Effector CD8-positive, alpha-beta T cell (primary cell): ENCODE measurements around the gene EVX2.

Experiments used
- DNase-seq: peaks from one replicate; lab custom pipeline; 2025; lab: John Stamatoyannopoulos, UW

Gene EVX2

GRCh38 chr2:176107731-176108181 is 24.0 kb upstream of the EVX2 start:
- DNase-seq: no peak

DNA sequence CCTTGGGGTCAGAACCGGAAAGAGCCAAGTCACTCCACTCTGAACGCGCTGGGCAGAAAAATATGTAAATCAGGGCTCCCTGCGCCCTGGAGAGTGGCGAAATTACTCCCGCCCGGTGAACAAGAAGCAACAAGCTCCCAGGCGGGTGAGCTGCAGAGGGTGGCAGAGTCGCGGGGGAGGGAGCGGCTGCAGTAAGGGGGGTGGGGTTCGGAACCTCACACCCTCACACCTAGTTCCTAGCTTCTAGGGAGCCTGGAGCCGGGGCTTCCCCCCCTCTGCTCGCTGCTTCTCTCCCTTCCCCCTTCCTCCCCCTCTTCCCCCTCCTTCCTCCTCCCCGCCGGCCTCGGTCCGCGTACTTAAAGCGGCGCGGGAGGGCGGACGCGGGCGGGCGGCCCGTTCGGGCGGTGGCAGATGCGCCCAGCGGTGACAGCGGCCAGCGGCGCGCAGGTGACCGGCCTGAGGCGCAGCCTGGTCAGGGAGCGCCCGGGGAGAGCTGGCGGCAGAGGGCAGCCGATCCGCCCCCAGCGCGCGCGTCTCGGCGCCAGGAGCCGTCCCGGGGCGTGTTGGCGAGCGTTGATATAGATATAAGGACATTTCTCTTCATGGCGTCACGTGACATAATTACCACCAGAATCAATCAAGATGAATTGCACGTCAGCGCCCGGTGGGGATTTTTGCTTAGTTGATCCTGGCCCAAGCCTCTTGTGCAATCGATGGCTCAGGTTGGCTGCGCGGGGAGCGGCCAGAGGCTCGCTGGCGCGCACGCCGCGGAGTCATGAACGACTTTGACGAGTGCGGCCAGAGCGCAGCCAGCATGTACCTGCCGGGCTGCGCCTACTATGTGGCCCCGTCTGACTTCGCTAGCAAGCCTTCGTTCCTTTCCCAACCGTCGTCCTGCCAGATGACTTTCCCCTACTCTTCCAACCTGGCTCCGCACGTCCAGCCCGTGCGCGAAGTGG is 23.1 kb upstream of the EVX2 start, which contains the start of gene HOXD11:
HOXD11 (plus strand) TSS at position 700 of the 959 bp plus-strand sequence; CDS start at position 776, 76 bp downstream.
- no peak for DNase-seq

DNA sequence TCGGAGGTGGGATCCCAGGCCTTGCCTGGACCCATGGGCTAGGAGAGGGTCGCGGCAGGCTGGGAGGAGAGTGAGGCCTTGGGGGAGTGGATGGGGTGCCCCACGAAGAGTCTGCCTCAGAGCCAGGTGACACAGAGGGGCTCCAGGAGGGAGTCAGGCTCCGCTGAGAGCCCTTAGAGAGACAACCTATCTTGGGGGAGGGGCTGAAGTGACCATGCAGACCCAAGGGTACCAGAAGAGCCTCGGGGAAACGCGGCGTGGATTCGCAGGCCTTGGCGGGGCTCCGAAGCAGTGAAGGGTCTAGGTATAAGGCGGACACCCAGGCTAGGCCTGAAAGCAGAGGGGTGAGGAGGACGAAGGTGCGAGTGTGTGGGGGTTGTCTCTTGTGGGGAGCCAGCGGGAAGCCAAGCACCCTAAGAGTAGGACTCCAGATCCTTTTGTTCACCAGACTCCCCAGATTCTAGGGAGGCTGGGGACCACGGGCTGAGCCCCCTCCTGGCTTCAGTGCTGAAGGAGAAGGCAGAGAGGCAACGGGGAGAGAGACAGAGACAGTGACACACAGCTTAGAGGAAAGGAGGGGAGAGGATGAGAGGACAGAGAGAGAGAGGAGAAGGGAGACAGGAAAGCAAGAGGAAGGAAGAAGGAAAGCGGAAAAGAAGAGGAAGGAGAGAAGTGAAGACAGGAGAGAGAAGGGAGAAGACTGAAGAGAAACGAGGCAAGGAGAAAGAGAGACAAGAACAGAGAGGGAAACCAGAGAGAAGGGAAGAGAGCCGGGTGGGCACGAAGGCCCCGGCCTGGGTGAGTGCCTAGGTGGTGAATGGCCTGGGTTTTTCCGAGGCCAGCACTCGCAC is 22.2 kb upstream of the EVX2 start:
- no peak for DNase-seq

- no peak for DNase-seq
These were observed 21.4 kb upstream of the EVX2 start for GRCh38 chr2:176105078-176105729.

DNA sequence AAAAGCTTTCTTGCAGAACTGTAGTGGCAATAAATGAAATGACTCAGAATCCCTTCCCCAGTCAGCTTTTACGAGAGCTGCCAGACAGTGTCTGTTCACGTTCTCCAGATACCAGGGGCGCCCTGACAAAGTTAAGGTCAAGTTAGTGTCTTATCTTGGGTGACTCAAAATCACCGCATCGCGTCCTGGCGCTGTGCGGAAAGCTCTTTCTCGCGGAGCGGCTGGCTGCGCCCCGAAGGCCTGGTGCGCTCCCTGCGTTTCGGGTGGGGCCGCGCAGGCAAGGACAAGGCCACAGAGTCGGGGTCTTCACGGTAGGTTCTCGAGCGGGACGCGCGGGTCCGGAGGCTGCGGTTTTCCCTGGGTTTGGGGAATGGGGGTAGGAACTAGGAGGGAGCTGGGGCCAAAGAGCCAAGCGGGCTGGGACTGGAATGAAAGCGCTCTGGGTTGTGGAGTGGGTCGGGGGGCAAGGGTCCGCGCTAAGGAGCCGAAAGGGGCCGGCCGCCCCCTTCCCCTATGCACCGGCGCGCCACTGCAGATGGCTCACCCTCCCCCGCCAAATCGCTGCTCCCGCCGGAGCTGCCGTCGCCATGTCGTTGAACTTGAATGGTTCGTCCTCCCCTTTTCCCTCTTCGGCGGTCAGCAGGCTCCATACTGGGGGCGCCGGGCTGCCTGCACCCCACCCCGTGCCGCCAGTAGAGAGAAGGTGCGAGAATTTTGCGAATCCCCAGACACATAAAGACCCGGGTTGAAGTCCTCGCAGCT is 20.7 kb upstream of the EVX2 start:
- DNase-seq: no peak

DNA sequence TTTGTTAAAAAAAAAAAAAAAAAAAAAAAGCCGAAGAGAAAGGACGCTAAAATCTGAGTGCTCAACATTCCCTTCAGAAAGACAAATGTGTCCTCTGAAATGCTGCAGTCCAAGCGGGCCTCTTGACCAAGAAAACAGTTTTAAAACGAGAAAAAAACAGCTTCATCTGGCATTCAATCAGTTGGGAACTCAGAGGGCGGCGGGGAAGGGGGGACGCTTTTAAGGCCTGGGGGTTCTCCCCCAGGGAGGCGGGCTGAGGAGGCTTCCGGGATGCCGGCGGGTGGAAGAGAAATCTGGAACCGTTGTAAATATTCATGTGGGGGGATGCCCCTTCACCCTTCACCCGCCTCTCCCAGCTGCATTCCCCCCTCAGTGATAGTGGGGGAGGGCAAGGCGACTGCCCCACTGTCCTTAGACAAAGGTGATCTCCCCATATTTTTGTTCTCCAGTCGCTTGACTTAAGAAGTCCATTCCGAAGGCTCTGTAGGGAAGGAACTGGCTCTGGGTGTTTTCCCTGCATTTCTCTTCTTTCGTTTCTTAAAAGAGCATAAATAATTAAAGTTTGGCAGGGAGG is 20.1 kb upstream of the EVX2 start:
- DNase-seq: no peak

DNA sequence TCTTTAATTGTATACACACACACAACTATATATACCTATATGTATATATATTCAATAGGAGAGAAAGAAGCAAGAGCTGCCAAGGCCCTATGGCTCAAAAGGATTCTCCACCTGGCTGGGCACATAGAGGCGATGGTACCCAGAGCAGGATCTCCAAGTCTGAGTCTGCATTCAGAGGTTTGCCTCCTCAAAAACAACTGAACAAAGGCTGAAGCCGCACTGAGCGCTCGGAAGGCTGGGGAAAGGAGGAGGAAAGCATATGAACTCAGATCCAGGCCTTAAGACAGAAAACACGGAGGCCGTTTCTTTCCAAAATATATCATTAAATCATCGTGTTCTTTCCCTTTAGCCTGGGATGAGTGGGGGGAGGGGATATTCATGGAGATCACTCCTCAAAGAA is 19.4 kb upstream of the EVX2 start:
- no peak for DNase-seq

GRCh38 chr2:176102309-176102866 is 18.6 kb upstream of the EVX2 start:
- no peak for DNase-seq

DNA sequence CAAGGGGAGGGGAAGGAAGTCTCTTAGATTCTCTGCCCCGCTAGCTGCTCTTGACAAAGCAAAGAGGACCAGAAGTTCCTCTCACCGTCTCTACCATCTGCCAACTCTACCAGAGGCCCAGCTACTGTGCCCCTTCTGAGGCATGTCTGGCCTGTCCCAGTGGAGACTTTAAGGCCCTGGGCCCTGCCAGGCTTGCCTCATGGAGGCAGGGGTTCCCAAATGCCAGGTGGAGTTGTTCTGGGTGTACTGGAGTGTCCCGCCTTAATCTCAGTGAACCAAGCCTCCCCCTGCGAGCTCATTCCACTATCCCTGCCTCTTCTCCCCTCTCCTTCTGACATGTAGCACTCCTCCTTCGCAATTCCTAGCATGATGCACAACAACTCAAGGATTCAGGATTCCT is 18.1 kb upstream of the EVX2 start:
- DNase-seq: no peak

DNA sequence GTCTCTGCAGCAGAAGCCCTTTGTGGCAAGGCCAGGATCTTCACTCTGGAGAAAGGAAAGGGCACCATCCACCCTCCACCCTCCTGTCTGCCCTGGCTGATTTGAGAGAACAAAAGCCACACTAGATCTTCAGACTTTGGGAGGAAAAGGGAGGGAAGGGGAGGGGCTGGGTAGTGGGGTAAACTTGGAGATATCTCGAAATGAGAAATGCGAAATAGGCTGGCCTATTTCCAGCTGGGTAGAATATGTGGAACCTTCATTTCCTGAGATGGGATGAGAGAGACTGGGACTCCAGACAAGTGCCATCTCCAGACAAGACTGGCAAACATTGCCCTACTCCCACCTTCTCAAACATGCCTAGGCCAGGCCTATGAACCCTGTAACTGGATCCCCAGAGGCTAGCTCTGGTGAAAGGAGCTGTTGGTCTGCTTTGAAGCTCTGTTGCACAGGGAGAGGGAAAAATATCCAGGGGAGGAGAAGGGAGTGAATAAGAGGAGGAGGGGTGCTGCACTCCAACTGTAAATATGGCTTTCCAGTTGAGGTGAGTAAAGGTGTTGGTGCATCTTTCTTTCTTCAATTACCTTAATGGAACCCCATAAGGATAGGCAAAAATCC is 17.6 kb upstream of the EVX2 start:
- DNase-seq: no peak

DNA sequence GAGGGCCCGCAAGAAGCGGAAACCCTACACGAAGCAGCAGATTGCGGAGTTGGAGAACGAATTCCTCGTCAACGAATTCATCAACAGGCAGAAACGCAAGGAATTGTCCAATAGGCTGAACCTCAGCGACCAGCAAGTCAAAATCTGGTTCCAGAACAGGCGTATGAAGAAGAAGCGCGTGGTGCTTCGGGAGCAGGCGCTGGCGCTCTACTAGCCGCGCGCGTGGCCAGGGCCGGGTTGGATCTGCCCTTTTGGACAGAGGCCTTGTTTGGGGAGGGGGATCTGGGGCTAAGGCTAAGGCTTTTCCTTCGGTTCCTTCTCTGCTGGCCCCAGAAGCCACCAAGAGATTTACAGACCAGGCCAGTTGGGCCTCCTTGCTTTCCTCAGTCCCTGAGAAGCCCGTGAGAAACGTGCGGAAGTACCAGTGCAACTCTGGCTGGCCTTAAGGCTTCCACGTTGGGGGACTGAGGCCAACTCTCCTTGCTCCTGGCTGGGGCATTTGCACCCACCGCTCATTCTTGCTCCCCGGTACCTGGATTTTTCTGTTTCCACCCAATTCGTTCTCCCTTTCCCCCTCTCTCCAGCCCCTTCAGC is 16.9 kb upstream of the EVX2 start:
- DNase-seq: no peak

- no peak for DNase-seq
These were observed 16.2 kb upstream of the EVX2 start, which contains the start of gene HOXD12 for GRCh38 chr2:176099728-176100546. HOXD12 (plus strand) TSS chr2:176099795; CDS start chr2:176099802, 7 bp downstream.

DNA sequence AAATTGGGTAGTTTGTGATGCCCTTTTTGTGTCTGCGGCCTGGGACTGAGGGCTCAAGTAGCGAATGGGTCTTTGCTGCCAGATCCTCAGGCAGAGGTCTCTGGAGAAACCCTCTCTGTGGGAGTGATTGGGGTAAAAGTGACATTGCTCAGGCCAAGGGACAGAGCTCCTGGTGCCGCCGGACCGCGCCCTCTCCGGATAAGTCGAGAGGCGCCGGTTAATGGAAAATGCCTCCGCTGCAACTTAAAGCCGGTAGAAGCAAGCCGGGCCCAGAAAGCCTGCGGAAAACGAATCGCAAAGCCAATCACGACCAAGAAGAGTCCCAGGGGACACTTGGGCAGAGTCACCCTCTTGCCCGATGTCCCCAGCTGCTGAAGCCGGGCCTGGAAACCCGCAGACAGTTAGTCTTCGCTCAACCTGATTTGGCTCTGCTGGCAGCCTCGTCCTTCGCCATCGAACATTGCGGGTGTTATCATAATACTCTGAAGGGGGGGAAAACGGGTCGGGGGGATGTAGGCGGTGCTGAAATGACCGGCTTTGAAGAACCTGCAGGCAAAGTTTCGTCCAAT is 15.5 kb upstream of the EVX2 start:
- no peak for DNase-seq

DNA sequence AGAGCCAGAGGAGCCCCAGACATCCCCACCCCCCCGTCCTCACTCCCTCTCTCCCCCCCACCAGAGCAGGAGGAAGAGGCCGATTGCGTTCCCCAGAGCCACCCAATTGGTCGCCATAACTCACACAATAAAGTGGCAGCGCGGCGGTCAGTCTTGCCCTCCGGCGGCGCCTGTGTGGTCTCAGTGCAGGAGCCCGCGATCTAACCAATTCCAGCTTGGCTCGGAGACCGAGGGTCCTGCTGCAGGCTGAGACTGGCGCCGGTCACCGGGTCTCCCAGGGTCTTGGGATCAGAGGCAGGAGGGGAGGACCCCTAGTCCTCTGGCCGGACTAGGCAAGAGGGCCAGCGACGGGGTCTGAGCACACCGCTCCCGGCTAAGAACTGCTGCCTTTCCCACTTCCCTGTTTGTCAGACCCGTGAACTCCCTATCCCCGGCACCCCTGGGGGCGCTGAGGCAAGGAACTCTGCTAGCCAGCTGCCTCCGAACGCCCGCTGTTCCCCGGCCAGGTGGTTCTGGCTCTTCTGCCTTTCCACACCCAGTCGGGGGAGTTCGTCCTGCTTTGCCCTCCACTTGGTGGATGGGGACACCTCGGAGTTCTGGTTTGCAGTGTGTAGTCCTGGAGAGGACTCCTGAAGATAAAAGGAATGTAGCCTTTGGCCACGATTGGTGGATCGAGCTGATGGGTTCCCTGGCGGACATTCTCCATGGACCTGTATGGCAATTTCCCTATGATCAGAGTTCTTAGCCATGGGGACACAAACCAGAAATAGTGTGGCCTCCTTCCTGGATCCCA is 14.8 kb upstream of the EVX2 start:
- no peak for DNase-seq

DNA sequence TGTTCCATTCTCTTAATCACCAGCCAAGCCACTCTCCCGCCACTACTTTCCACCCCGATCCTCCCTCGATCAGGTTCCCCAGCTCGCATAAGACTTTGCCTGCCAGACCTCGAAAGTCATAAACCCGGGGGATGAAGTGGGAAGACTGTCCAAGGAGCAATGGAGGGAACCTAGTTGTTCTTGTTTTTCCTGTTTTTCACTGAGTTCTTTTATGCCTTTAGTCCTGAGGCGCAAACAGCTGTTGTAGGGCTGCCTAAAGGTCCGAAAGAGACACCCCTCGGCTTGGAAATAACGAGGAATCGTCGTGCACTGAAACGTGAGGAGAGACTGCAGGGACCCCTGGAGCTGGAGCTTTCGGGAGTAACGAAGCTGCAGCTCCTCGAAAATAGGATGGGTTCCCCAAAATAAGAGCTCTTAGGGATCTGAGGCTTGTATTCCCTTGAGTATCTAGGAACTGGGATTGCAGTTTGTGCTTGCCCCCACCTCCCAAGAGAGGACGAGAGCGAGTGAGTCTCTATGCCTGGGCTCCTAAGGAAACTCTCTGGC is 14.1 kb upstream of the EVX2 start:
- DNase-seq: no peak

DNA sequence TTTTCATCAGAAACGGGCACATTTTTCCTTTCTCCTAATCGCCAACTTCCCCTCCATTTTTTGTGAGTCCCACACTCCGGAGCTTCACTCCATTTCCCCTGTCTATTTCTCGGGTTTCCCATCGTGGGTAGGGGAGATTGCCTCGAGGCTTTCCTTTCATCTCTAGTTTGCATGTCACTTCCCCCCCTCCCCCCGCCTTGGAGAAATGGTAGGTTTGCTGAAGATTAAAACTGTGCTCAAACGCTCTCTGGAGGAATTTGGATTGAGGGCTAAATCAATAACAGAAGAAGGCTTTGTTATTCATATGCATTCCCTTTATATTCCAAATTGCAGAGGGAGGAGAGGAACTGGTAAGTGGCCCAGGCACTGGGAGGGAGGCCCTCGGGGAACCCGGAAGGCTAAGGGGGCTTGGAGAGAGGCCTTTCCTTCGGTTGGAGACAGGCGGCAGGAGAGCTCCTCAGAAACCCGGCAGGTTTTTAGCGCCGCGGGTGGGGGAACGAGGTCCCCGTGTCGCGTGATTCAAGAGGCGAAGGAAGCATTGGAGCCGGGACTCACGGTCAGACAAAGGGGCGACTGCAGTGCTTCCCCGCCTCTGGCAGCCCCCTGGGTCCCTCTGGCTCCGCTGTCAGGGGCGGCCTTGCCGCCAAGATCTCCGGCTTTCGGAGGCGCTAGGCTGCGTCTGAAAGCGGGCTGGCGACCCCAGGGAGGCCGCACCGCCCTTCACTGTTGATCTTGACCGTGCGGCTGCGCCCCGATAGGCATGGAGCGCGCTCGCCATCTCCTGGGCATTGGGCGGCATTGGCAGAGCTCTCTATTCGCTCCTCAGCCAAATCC is 13.4 kb upstream of the EVX2 start:
- DNase-seq: peak; percentile 40
